Putamen (tissue), 1 donor: ENCODE measurements around the gene KRT6A.

Experiments used
- DNase-seq: peaks from one replicate; pipeline ENCODE4 v3.0.0-alpha.2; 2016; ENCODE audit warnings: low spot score

The KRT6A gene

DNA sequence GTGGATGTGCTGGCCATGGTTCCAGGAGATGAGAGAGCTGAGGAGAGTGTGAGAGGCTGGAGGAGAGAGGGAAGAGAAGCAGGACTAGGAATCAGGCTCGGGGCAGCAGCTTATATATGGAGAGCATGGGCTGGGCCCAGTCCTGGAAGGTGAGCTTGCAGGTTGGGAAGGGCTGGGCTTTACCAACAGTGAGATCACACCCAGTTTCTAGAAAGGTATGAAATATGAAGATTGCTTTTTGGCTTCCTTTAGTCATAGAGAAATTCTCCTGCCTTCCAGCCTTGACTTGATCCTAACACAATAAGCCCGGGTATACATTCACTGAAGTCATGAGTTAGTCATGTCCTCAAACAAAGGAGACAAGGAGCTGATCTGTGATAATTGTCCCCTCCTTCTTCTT, at the start of gene KRT6A:
TSS of gene KRT6A (minus strand) at position 86 of the 400 bp plus-strand sequence. CDS start at position 17, 69 bp downstream.
- no peak for DNase-seq

- no peak for DNase-seq
These were observed 49.1 kb upstream of the KRT6A start for GRCh38 chr12:52542157-52542556.

DNA sequence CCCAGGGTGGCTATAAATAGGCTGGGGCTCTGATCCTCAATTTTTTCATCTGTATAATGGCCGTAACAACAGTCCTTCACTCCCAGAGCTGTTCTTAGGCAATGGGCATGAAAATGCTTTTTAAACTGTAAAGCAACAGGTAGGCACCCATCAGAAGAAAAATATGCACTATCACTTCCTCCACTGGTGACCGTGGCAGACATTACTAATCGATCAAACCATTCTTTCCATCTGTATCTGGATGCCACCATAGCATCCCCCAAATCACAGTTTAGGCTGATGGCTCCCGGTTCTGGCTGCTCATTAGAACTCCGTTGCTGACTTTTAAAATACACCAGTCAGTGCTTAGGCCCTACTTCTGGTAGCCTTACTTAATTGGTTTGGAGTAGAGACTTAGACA, 48.7 kb upstream of the KRT6A start:
- DNase-seq: no peak

- no peak for DNase-seq
These were observed 47.5 kb upstream of the KRT6A start for GRCh38 chr12:52540531-52540930.

DNA sequence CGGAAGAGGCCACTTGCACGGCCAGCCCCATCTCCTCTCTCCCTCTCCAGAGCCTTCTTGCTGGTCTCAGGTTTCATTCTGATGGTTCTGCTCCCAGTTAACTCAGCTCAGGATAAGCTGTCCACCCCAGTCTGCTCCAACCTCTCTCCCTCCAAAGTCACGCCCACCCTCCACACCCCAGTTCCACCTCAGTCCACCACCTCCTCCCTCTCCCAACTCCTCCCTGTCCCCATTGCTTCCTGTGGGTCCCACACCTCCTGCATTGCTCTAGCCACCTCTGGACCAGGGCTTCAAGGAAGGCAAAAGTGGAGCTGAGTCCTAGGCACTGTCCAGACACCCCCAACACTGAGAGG, 46.7 kb upstream of the KRT6A start:
- DNase-seq: no peak

- DNase-seq: no peak
These were observed 46.2 kb upstream of the KRT6A start for GRCh38 chr12:52539083-52539820.

GRCh38 chr12:52537101-52537500, 44.0 kb upstream of the KRT6A start:
- DNase-seq: no peak

- no peak for DNase-seq
These were observed 42.5 kb upstream of the KRT6A start for GRCh38 chr12:52535574-52535973.

DNA sequence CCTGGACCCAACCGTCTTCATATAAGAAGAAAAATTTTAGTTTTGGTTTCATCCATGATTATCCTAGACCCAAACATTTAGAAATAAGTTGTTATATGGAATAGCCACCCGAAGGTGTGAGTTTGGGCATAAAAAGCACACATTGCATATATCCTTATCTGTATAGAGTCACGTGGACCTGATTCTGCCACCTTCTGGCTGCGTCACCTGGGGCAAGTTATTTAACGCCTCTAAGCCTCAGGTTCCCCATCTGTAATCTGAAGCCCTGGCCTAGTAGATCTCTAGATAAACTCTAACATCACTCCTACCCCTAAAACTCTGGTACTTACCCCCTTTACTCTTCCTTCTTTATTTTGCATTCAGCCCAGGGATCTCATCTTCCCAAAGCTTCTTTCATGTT, 41.4 kb upstream of the KRT6A start:
- DNase-seq: no peak

DNA sequence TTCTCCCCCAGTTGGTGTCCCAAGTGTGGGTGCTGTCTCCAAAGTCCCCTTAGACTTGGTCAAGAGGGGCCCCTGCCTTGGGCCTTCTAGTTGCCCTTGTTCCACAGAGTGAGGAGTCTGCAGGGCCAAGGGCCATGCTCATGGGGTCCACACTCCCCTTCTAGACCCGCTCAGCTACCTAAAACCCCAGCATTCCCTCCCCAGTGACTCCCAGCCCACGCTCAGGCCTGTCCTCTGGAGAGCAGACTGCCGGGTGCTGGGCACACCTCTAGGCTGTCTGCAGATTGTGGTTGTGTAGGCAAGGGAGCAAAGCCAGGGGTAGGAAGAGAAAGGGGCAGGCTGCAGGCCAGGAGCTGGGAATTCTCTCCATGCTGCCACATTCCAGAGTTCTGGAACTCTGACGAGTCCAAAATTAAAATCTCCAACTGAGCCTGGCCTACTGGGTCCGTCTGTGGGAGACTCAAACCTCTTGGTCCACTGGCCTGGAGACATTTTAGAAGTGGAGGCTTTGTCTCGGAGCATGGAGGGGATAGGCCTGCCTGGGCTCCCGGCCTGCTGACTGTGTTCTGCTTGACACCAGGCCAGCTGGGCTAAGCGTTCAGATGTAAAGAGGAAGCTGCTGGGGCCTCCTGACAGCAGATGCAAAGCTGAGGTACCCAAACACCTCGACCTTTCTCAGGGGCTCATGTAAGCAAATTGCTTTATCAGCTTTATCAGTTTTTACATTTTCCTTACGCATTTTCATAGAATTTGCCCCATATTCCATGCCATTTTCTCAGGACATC, 40.8 kb upstream of the KRT6A start:
- no peak for DNase-seq

GRCh38 chr12:52532636-52533035, 39.6 kb upstream of the KRT6A start:
- no peak for DNase-seq

DNA sequence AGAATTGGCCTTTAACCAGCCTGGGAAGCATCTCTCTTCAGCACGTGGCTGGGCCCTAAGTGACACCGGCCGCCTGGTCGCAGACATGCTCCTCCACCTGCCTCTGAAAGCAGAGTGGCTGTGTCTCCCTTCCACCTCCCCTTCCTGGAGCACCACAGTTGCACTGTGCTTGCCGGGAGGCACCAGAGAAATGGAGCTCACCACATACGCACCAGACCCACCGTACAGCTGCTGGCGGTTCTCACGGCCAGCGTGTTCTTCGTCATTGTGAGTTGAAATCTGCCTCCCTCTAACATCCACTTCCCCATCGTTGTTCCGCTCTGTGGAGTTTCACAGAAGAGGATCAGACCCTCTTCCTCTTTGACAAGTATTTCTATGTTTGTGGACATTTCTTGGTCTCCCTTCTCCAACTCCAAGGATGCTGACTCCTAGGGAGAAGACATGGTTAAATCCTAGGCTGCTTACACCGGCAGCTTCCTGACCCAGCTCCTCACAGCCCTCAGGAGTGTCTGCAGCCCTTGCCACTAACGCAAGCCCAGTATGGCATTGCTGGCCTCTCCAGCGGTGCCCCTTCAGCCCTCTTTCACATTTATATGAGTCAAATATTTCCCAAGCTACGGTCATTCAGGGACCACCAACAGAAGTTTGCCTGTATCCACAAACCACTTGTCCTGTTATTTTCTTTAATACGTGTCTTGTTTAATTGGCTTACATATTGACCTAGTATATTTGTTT, 38.7 kb upstream of the KRT6A start:
- DNase-seq: no peak

- DNase-seq: no peak
These were observed 37.8 kb upstream of the KRT6A start for GRCh38 chr12:52530905-52531304.

DNA sequence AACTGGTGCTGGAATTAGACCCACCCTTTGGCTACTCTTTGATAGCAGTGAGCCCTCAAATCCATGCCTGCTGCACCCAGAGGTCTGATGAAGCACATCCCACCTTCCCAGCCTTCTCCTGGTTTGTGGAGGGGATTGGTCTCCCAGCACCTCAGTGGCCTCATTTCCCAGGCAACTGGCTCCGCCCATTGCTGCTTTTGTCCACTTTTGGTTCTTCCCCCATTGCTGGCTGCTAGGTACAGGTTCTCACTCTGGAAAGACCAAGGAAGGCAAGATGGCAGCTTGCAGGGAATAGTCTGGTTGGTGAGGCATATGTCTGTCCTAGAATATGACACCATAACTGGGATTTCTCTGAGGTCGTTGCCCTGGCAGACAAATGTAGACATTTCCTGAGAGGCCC, 37.3 kb upstream of the KRT6A start:
- DNase-seq: no peak

DNA sequence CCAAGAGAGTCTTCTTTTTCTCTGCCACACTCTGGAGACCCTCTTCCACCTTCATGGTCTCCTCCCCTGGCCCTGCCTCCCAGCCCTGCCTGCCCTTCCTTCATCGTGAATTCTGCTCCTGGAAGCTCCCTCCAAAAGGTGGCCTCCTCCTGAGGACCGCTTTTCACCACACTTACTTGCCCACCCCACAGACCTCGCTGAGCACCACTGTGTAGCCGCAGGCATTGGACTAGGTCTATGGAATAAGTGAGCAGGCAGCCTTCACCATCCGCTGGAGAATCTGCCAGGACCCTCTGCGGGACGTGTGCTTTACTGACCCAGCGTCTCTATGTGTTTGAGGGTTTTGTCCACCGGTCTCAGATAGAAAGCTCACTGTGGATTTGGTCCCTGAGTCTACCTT, 36.8 kb upstream of the KRT6A start:
- DNase-seq: no peak

DNA sequence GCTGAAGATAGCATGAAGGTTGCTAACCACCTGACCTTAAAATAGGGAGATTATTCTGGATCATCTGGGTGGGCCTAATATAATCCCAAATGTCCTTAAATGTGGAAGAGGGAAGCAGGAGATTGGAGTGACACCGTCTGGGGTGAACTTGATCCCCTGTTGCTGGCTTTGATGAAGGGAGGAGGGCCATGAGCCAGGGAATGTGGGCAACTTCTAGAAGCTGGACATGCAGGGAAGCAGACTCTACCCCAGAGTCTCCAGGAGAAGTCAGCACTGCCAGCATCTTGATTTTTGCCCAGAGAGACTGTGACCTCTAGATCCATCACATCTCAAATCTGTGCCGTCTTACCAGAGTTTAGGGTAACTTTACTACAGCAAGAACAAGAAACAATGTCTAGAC, 36.4 kb upstream of the KRT6A start:
- DNase-seq: no peak

GRCh38 chr12:52528641-52529143, 35.6 kb upstream of the KRT6A start:
- peak; percentile 79 for DNase-seq

- DNase-seq: no peak
These were observed 34.2 kb upstream of the KRT6A start for GRCh38 chr12:52527121-52527800.

DNA sequence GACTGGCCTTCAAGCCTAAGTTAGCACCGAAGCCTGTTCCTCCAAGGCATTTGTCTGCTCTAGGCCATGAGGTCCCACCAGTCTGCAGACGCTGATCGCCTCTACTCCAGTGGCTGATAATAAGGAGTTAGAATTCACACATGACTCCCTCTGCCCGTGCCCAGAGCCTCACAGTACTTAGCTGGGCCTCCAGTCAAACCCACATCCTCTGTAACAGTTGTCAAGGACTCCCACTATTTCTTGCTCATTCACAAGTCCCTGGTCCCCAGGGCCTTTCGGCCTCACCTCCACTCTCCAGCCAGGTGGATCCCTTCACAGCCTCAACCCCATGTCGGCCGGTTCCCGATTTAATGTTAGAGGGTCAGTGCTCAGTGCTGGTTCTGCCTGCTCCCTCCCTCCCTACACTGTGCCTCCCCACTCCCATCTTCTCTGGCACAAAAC, 33.5 kb upstream of the KRT6A start:
- DNase-seq: no peak

DNA sequence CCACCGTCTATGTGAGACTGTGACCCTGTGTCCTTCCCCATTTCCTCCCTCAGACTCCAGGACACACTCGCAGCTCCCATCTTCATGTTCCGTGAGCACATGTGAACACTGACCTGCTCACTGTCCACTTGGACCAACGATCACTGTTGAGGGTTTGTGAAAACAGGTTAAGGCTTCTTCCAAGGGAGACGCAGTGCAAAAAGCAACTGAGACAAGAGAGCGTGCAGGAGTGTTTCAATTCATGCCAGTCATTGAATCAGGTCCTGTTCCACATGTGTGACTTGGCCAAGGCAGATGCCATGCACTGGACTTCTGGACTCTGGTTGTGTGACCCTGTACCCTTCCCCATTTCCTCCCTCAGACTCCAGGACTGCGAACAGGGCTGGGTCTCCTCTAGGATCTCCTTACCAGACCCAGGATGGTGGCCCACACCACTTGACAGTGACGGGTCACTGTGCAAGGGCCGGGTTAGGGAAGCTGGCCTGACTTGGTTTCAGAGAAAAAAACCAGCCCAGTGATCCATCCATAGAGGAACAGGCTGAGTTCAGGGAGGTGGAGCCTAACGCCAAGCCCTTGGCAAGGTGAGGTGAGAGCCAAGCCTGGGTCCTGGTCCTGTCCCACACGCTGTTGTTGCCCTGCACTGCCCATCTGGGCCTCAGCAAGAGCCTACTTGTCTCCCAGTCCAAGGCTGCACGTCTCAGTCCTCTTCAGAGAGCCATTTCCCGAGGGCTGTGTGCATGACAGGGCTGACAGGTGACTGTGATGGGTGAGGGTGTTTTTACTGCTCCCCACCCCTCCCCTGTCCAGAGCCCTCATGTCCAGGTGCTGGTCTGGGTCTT, 32.8 kb upstream of the KRT6A start:
- no peak for DNase-seq

DNA sequence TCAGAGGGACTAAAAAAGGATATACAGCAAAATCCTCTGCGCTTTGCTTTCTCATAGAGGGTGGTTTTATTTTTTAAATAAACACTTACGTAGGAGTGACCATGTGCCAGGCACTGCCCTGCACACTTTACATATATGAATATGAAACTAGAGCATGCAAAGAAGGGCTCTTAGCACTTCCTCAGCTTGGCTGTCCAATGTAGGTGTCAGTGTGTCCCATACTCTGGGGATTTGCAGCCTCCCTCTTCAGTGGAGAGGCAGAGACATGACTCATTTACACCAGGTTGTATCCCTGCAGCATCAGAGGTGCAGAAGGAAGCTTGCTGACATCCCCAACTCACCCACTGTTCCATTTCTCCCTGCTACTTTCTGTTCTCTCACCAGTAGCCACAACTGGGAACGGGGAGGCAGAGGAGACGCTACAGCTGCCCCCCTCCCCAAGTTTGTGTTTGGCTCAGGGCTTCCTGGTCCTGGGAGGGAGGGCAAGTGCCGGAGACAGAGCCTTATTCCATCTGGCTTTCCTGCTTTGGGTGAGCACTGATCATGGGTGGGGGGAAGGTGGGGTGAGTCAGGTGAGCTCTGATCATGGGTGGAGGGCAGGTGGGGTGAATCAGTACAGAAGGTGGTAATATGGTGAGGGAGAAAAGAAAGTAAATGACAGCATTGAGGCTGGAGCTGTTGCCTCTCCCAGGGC, 32.0 kb upstream of the KRT6A start:
- no peak for DNase-seq
